ENCODE data around the gene ALDH18A1. TPM values are rescaled to one million over a fixed set of nuclear protein-coding genes. Genes with fewer than 3 reads are reported as not detected.

The ALDH18A1 gene
- total RNA-seq, 2 experiments from 2014 or later: 52.0 to 74.3 TPM

- peak; percentile 51 for ATAC-seq
- H3K9me3 Mint-ChIP-seq (ENCODE audit: low read depth): no peaks in the 10 kb centered on the region
- H3K4me3 Mint-ChIP-seq: no peak overlapping the region
- CTCF ChIA-PET: interaction anchor here (0.6 to 9.2 kb wide), 5 partner anchors 15 to 227 kb away, joined by 3 to 85 read pairs (median 3); no protein-coding TSS in a partner anchor
- H3K36me3 Mint-ChIP-seq: no peaks in the 10 kb centered on the region
- H3K27me3 Mint-ChIP-seq: peaks cover 12% of the 10 kb centered on the region
- no peaks in the 10 kb centered on the region for H3K4me1 Mint-ChIP-seq
- peak; percentile 59 for DNase-seq
- no peak overlapping the region for H3K27ac Mint-ChIP-seq
These were observed 55.3 kb downstream of the ALDH18A1 start for GRCh38 chr10:95601116-95601719.

- Mint-ChIP-seq H3K9me3 (ENCODE audit: low read depth) (no peaks in the 10 kb centered on the region), H3K27ac (no peak overlapping the region), H3K36me3 (no peaks in the 10 kb centered on the region), H3K27me3 (peaks cover 17% of the 10 kb centered on the region), H3K4me3 (no peak overlapping the region), H3K4me1 (no peaks in the 10 kb centered on the region)
- no peak for ATAC-seq
- DNase-seq: no peak
- CTCF ChIA-PET: interaction anchor here (1.4 to 9.2 kb wide), 3 partner anchors 159 to 225 kb away, joined by 3 to 85 read pairs (median 50); no protein-coding TSS in a partner anchor
These were observed 56.4 kb downstream of the ALDH18A1 start for GRCh38 chr10:95600158-95600557.

- H3K27ac Mint-ChIP-seq: no peak overlapping the region
- no peaks in the 10 kb centered on the region for H3K4me1 Mint-ChIP-seq
- peaks cover 22% of the 10 kb centered on the region for H3K27me3 Mint-ChIP-seq
- ATAC-seq (no peak), DNase-seq (no peak)
- H3K4me3 Mint-ChIP-seq: no peak overlapping the region
- H3K9me3 Mint-ChIP-seq (ENCODE audit: low read depth): no peaks in the 10 kb centered on the region
- CTCF ChIA-PET: interaction anchor here (1.0 to 9.2 kb wide), 3 partner anchors 8 to 169 kb away, joined by 3 to 85 read pairs (median 3); no protein-coding TSS in a partner anchor
- H3K36me3 Mint-ChIP-seq: no peaks in the 10 kb centered on the region
These were observed 58.7 kb downstream of the ALDH18A1 start for GRCh38 chr10:95597788-95598187.

GRCh38 chr10:95588025-95588424 is 68.5 kb downstream of the ALDH18A1 start:
- Mint-ChIP-seq H3K4me3 (no peak overlapping the region), H3K27ac (no peak overlapping the region), H3K4me1 (no peaks in the 10 kb centered on the region), H3K36me3 (no peaks in the 10 kb centered on the region), H3K9me3 (ENCODE audit: low read depth) (no peaks in the 10 kb centered on the region), H3K27me3 (peaks cover 25% of the 10 kb centered on the region)
- ATAC-seq (no peak), DNase-seq (no peak)
- CTCF ChIA-PET: interaction anchor here (2.0 kb wide), 1 partner anchor 158 kb away, joined by 6 read pairs; no protein-coding TSS in a partner anchor

- no peak for DNase-seq
- Mint-ChIP-seq H3K27ac (no peak overlapping the region), H3K4me1 (no peaks in the 10 kb centered on the region), H3K4me3 (no peak overlapping the region), H3K36me3 (no peaks in the 10 kb centered on the region), H3K27me3 (peaks cover 42% of the 10 kb centered on the region), H3K9me3 (ENCODE audit: low read depth) (no peaks in the 10 kb centered on the region)
- no peak for ATAC-seq
- CTCF ChIA-PET: no interaction called here
These were observed 76.5 kb downstream of the ALDH18A1 start for GRCh38 chr10:95579835-95580535.

- CTCF ChIA-PET: no interaction called here
- Mint-ChIP-seq H3K27ac (no peak overlapping the region), H3K4me3 (no peak overlapping the region), H3K9me3 (ENCODE audit: low read depth) (no peaks in the 10 kb centered on the region), H3K4me1 (no peaks in the 10 kb centered on the region), H3K36me3 (no peaks in the 10 kb centered on the region), H3K27me3 (peaks cover 49% of the 10 kb centered on the region)
- ATAC-seq (no peak), DNase-seq (no peak)
These were observed 77.2 kb downstream of the ALDH18A1 start for GRCh38 chr10:95579292-95579691.

- ATAC-seq (no peak), DNase-seq (no peak)
- CTCF ChIA-PET: interaction anchor here (0.6 to 1.0 kb wide), 2 partner anchors 242 to 332 kb away, joined by 3 read pairs; no protein-coding TSS in a partner anchor
- no peaks in the 10 kb centered on the region for H3K9me3 Mint-ChIP-seq (ENCODE audit: low read depth)
- no peaks in the 10 kb centered on the region for H3K36me3 Mint-ChIP-seq
- no peak overlapping the region for H3K4me3 Mint-ChIP-seq
- peaks cover 53% of the 10 kb centered on the region for H3K27me3 Mint-ChIP-seq
- H3K4me1 Mint-ChIP-seq: no peaks in the 10 kb centered on the region
- no peak overlapping the region for H3K27ac Mint-ChIP-seq
These were observed 77.9 kb downstream of the ALDH18A1 start for GRCh38 chr10:95578619-95579018.

- Mint-ChIP-seq H3K4me3 (no peak overlapping the region), H3K4me1 (no peaks in the 10 kb centered on the region), H3K27ac (no peak overlapping the region), H3K9me3 (ENCODE audit: low read depth) (no peaks in the 10 kb centered on the region), H3K36me3 (no peaks in the 10 kb centered on the region), H3K27me3 (peaks cover 42% of the 10 kb centered on the region)
- ATAC-seq: no peak
- DNase-seq: no peak
- CTCF ChIA-PET: no interaction called here
These were observed 81.7 kb downstream of the ALDH18A1 start for GRCh38 chr10:95574649-95575365.

GRCh38 chr10:95573964-95574604 is 82.4 kb downstream of the ALDH18A1 start:
- no peaks in the 10 kb centered on the region for H3K4me1 Mint-ChIP-seq
- CTCF ChIA-PET: no interaction called here

GRCh38 chr10:95573527-95573926 is 83.0 kb downstream of the ALDH18A1 start:
- no peak for DNase-seq
- CTCF ChIA-PET: no interaction called here
- H3K27me3 Mint-ChIP-seq: peaks cover 31% of the 10 kb centered on the region
- no peaks in the 10 kb centered on the region for H3K9me3 Mint-ChIP-seq (ENCODE audit: low read depth)
- H3K36me3 Mint-ChIP-seq: no peaks in the 10 kb centered on the region
- no peak overlapping the region for H3K27ac Mint-ChIP-seq
- H3K4me1 Mint-ChIP-seq: no peaks in the 10 kb centered on the region
- no peak for ATAC-seq
- no peak overlapping the region for H3K4me3 Mint-ChIP-seq

More at GRCh38 chr10:95573964-95574604, 82.4 kb downstream of the ALDH18A1 start:
- Mint-ChIP-seq H3K36me3 (no peaks in the 10 kb centered on the region), H3K27me3 (peaks cover 36% of the 10 kb centered on the region), H3K27ac (no peak overlapping the region), H3K4me3 (no peak overlapping the region), H3K9me3 (ENCODE audit: low read depth) (no peaks in the 10 kb centered on the region)
- DNase-seq (no peak), ATAC-seq (no peak)

GRCh38 chr10:95572131-95572820 is 84.2 kb downstream of the ALDH18A1 start:
- no peaks in the 10 kb centered on the region for H3K36me3 Mint-ChIP-seq
- peaks cover 23% of the 10 kb centered on the region for H3K27me3 Mint-ChIP-seq
- H3K4me3 Mint-ChIP-seq: no peak overlapping the region
- H3K27ac Mint-ChIP-seq: no peak overlapping the region
- DNase-seq (no peak), ATAC-seq (no peak)
- no peaks in the 10 kb centered on the region for H3K4me1 Mint-ChIP-seq
- CTCF ChIA-PET: no interaction called here
- no peaks in the 10 kb centered on the region for H3K9me3 Mint-ChIP-seq (ENCODE audit: low read depth)

GRCh38 chr10:95571390-95571789 is 85.1 kb downstream of the ALDH18A1 start:
- Mint-ChIP-seq H3K4me3 (no peak overlapping the region), H3K4me1 (no peaks in the 10 kb centered on the region), H3K27ac (no peak overlapping the region), H3K36me3 (no peaks in the 10 kb centered on the region), H3K27me3 (peaks cover 23% of the 10 kb centered on the region), H3K9me3 (ENCODE audit: low read depth) (no peaks in the 10 kb centered on the region)
- no peak for DNase-seq
- CTCF ChIA-PET: no interaction called here
- no peak for ATAC-seq

- ATAC-seq (no peak), DNase-seq (no peak)
- Mint-ChIP-seq H3K9me3 (ENCODE audit: low read depth) (no peaks in the 10 kb centered on the region), H3K4me3 (no peak overlapping the region), H3K36me3 (no peaks in the 10 kb centered on the region), H3K27me3 (peaks cover 20% of the 10 kb centered on the region), H3K4me1 (no peaks in the 10 kb centered on the region), H3K27ac (no peak overlapping the region)
- CTCF ChIA-PET: no interaction called here
These were observed 87.1 kb downstream of the ALDH18A1 start for GRCh38 chr10:95569368-95569767.
